PC-9 (cell line): ENCODE measurements around the gene TNK2.
"Not testable (repeated sequence)": the region's sequence is repeated elsewhere in the genome, so short reads cannot be mapped to it uniquely, and the experiment has no call there.

ENCODE experiments used
- CTCF ChIP-seq: fragments of 200-600 bp; sonication (generic); conservative IDR thresholded peaks from 2 replicates; pipeline ENCODE4 v1.6.1; 2017; ENCODE audit warnings: mixed run types, antibody characterized with exemption, mild to moderate bottlenecking, moderate library complexity
- EZH2 ChIP-seq: fragments of 200-600 bp; sonication (generic); IDR thresholded peaks from 2 replicates; pipeline ENCODE4 v1.8.0; 2017; ENCODE audit warnings: antibody characterized with exemption, low read depth

GRCh38 chr3:195954752-195955119 lies 46.4 kb upstream of the TNK2 start:
- TF ChIP-seq CTCF, EZH2: not testable (repeated sequence)
